Adipose tissue (tissue), 3 donors: ENCODE data around the gene ZNHIT1. TPM values are rescaled to one million over a fixed set of nuclear protein-coding genes. Genes with fewer than 3 reads are reported as not detected.

ENCODE experiments used
- H3K27ac ChIP-seq: one replicate; pipeline ENCODE4 v1.5.1; 2013; ENCODE audit warnings: low read depth, low read length
- WGBS, 3 donors: extraction: QIAGEN DNeasy Blood & Tissue Kit; methylation state at CpG; one replicate each; pipeline ENCODE4 v1.1.7; 2013; 5-methylcytosine and 5-hydroxymethylcytosine counted together
- polyA plus RNA-seq, 3 donors: library from polyadenylated mRNA; stranded (reverse); fragments of 200-250 nt; gene quantifications; one replicate each; pipeline ENCODE4 v1.2.3, GENCODE V29; 2013
- donor health status: healthy with polysubstance abuse.
- donor health status: Bipolar disorder and iron deficiency.
- donor health status: healthy.

The ZNHIT1 gene
- 100 to 1,000 TPM in 2 of 3 donors, 10 to 100 TPM in 1; 51.5 to 140 (median 100) TPM for polyA plus RNA-seq

DNA sequence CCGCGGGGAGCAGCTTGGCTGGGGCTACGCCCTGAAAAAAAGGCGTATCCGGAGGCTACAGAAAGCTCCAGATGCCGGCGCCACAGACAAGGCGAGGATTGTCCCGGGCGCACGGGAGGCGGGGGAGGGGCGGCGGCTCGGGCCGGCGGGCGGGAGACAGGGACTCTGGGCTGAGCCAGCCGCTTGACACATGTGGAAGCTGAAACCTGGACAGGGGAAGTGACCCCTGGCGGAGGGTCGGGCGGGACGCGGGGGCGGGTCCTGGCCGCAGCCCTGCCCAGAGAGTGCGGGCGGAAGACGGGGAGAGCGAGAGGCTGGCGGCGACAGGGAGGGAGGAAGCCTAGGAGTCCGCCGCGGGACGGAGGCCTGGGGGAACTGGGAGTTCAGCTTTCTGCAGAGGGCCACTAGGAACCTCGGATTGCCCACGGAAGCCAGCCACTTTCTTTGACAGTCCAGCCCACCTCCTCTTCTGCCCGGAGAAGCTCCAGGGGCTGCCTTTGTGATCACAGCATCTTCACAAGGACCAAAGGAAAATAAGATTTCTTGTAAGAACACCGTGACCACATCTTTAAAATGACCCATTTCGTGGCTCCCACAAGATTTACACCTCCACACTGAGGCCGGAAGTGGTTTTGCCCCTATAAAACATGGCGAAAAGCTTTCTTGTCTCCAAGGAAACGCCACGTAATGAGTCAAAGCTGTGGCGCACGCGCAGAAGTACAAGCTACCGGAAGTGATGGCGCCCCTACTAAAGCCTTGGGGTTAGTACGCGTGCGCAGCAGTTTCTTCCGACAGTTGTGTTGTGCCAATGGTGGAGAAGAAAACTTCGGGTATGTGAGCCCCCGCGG lies at the start of gene ZNHIT1, which contains the start of gene PLOD3:
Gene ZNHIT1, plus strand, starts transcription at position 778 of the 848 bp plus-strand sequence. Its CDS starts 31 bp downstream, at position 809.
Gene PLOD3, minus strand, starts transcription at position 194 of the 848 bp plus-strand sequence. CDS start 307 bp downstream, outside the sequence.
- 0 to 1% (median 1%) methylated on average over 51 to 57 of the region's 57 CpGs for WGBS, 3 donors
- no peak within 1 kb of the TSS for H3K27ac ChIP-seq

DNA sequence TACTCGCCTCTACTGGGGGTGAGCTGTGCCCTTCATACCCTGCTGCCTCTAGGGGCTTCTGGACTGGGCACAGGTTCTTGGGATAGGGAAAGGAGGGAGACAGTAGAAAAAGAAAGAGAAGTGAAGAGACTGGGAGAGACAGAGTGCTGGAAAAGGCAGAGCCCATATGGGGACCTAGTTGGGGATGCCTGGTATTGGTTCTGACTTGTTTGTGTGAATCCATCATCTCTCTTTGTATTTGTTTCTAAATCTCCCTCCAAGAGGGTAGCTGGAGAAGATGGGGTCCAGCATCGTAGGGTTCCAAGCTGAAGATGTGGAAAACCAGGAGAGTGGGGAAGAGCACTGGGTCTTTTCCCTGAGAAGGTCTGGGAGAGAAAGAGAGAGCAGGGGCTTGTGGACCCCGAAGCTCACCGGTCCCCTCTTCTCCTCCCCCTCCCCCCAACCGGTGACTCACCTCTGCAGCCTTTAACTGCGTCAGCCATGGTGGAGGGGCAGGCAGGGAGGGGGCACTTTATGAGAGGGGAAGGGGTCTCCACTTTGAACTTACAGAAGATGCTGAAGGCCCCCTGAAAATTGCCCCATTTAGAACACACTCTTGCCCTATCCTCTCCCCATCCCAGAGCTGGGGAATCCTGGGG lies 49.4 kb upstream of the ZNHIT1 start:
- WGBS, 3 donors, result 3% methylated on average over 3 to 6 of the region's 6 CpGs
- H3K27ac ChIP-seq, result no peak overlapping the region

DNA sequence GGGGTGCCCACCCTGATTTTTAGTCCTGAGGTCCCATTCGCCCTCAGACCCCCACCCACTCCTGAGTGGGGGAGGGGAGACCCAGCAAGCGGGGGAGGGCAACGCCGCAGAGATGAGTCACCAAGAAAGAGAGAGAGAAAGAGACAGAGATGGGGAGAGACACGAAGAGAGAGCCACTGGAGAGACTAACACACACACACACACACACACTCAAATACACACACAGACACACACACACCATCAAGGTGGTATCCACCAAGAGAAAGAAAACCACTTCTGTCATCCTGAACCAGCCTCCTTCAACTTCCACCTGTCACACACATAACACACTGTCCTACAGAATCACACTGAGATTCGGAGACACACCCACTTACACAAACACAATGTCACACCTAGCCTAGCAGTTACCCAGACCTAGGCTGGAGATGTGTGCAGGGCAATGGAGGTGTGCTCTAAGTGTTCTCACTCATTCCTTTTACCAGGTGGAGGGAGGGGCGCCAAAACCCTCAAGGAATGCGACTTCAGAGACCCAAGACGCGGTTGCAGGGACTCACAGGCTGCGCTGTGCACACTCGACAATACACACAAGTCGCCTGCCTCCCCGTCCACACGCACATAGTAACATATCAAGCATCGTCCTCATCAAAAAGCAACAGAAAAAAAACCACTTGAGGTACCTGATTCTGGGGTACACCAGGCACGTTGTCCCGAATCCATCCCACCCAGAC lies 48.7 kb upstream of the ZNHIT1 start:
- 2 to 5% (median 3%) methylated on average over 18 of the region's 18 CpGs for WGBS, 3 donors
- no peak overlapping the region for H3K27ac ChIP-seq

DNA sequence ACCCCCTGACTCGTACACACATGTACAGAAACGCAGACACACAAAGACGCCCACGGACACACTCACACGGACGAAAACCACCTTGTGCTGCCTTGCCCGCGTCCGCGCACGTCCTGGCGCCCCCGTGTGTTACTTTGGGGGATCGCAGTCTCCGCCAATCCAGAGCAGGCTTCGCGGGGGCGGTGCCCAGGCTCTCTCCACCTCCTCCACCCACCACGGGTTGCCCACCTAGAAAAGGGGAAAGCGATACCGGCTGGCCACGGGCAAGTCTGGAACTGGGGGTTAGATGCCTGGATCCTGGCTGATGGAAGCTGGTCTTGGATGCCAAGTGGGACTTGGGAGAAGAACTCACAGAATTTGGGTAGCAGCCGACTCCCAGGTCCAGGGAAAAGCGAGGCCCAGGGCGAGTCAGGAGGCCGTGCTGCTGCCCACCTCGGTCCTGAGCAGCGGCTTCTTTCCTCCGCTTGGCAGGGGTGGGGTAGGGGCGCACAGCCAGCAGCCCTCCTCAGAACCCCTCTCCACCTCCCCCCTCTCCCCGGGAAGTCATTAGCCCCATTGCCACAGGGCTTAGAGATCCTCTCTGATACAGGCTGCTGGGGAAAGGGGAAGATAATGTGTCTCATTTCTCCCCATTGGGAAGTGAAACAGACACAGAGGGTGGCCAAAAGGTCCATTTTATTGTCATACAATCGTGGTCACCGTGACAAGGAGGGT lies 48.0 kb upstream of the ZNHIT1 start:
- whole genome bisulfite sequencing, 3 donors, result 1 to 3% (median 2%) methylated on average over 32 to 33 of the region's 33 CpGs

DNA sequence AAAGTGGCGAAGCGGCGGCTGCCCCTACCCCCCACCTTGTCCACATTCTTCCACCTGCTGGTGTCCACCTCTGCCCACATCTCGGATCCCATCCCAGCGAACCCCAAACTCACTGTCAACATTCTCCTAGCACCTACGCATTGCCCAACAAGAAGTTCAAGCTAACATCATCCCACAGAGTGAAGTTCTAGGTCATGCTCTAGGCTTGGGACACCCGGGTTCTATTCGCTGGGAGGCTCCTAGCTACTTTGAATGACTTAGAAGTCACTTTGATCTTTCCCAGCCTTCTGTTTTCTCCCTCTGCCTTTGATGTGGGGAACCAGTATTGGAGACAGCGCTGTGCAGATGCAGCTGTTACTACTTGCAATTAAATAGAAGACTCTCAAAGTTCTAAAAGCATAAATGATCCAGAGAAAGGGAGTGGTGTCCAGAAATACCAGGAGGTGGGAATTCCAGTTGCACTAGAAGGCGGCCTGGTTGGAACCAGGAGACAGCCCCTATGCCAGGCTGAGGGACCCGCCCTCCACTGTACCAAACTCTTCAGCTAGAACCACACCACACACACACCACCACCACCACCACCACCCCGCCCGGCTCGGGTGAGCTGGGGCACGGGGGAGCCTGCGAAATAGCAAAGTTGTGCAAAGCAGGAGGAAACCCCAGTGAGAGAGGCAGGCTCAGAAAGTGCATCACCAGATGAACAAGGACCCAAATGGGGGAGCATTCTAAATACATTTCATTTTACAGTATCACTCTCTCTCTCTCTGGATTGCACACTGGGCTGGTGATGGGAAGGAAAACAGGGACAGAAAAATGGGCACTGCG lies 47.1 kb upstream of the ZNHIT1 start:
- 3 to 7% (median 6%) methylated on average over 17 of the region's 17 CpGs for WGBS, 3 donors
- no peak overlapping the region for H3K27ac ChIP-seq

More for the DNA sequence above, 48.0 kb upstream of the ZNHIT1 start:
- no peak overlapping the region for H3K27ac ChIP-seq

DNA sequence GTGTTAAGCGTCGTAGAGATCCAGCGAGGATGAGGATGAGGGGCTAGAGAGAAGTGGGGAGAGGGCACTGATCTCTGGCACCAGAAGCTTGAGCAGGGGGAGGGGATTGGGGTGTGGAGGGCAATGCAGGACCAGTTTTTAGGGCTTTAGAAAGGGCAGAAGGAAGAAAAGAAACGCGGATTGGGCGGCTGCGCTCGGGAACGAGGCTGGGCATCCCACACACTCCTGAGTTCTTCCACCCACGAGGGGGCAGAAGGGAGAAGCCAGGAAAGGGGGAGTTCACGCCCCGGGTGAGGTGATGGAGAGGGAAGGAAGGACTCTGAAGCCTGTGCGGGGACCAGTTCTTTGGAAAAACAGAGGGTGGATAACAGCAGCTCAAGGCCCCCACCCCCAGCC lies 46.5 kb upstream of the ZNHIT1 start:
- no peak overlapping the region for H3K27ac ChIP-seq
- 2 to 3% (median 3%) methylated on average over 12 to 13 of the region's 13 CpGs for WGBS, 3 donors

DNA sequence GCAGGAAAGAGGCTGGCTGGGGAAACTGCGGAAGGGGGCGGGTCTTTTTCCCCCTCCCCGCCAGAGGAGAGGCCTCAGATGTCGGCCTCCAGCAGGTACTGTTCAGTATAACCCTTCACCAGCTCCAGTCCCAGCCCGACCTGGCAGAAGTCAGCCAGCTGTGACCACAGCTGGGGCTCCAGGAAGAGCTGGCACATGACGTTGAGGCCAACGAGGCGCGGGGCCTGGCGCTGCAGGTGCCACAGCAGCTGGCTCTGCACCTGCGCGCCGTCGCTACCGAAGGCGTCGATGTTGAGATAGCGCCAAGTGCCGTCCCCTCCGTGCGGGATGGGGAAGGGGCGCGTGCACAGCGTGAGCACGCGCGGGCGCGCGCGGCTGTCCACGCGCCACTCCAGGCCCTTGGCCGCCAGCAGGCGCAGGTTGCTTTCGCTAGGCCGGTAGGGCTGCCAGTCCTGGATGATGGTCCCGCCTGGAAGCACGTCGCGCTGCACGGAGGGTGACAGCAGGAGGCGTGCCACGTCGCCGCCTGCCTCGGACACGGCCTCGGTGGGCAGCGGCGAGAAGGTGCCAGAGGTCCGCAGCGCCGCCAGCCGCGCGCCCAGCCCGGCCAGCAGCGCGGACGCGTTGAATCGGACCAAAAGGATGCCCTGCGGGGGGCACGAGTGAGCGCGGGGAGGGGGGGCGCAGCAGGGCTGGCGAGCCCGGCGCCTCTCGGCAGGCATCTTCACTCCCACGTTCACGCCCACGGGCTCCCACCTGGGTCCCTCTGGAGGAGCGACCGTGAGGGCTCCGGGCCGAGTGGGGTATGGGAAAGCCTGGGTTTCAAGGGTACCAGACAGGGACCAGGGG lies 45.7 kb upstream of the ZNHIT1 start:
- WGBS, 3 donors, result 2% methylated on average over 65 to 79 of the region's 79 CpGs
- H3K27ac ChIP-seq, result no peak overlapping the region

DNA sequence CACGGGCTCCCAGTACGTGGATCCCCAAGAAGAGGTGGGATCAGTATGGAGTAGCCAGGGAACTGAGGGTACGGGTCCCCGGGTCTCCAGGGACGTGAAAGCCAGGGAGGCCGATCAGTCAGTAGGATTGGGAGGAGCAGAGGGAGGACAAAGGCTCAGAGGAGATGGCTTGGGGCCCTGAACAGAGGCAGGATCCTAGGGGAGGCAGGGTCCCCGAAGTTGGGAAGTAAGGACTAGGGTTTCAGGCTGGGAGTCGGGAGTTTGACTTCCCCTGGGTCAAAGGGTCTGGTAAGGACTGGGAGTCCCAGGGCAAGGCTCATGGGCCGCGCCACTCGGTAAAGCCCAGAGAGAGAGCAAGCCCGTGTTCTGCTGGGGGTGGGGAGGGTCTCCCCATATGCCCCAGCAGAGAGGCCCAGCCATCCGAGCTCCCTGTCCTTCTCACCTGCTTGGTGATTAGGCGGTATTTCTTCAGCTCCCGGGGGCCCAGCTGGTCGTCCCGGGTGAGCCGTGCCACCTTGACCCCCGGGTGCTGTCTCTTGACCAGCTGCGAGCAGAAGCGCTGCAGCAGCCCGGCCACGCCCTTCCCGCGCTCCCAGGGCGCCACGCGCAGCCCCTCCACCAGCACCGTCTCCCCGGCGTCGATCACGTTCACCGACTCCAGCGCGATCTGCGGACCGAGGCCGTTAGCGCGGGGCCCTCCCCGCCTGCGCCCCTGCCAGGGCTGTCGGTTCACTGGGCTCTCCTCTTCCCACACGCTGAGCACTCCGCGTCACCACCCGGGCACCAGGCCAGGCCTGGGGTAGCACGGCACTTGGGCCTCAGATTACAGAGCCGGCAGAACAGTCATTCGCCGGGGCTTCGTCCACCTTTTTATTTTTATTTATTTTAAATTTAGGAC lies 44.9 kb upstream of the ZNHIT1 start:
- H3K27ac ChIP-seq, result no peak overlapping the region
- 2% methylated on average over 43 to 53 of the region's 53 CpGs for WGBS, 3 donors

DNA sequence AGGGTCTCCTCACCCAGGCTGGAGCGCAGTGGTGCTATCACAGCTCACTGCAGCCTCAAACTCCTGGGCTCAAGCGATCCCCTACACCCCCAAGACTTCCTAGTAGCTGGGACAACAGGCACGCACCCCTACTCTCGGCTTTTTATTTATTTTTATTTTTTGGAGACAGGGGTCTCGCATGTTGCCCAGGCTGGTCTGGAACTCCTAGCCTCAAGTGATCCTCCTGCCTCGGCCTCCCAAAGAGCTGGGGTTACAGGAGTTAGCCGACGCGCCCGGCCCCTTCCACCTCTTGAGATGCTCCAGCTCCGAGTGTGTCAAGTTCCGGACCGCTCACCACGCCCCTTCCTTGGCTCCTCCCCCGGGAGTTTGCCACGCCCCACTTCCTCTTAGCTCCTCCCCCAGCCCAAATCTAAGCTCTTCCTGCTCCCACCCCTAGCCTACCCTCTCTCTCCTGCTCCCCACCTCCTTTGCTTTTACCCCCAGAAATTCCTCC lies 44.2 kb upstream of the ZNHIT1 start:
- WGBS, 3 donors, result 3 to 9% (median 5%) methylated on average over 16 of the region's 16 CpGs
- H3K27ac ChIP-seq, result no peak overlapping the region

DNA sequence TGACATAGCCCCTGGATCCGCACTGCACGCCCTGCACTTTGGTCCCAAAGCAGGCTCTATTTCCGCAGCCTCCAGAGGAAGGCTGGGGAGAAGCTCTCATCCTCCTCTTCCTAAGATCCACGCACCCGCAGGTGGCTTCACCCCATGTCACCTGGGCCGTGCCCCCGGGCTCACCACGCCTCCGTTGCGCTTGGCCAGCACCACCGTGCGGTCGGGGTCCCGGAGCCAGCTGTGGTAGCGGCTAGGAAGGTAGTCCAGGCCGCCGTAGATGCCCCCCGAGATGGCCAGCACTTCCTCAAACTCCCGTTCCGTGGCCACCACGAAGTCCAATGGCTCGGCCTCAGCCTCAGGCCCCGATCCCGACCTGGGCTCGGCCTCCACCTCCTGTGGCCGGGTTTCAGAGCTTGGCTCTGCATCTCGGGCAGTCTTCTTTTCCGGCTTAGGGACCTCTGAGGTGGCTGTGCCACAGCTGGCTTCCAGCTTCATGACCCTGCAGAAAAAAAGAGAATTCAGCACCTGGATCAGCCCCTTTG lies 43.6 kb upstream of the ZNHIT1 start:
- 4 to 8% (median 6%) methylated on average over 28 of the region's 28 CpGs for WGBS, 3 donors
- no peak overlapping the region for H3K27ac ChIP-seq

DNA sequence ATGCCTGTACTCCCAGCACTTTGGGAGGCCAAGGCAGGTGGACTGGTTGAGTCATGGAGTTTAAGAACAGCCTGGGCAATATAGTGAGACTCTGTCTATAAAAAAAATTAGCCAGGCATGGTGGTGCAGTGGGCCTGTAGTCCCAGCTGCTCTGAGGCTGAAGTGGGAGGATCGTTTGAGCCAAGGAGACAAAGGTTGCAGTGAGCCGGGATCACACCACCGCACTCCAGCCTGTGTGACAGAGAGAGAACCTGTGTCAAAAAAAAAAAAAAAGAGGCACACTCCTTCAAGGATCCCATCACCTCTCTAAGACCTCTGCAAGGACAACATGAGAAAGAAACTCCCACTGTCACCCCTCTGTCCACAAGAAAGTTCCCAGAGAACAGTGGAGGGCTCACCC lies 42.3 kb upstream of the ZNHIT1 start:
- 33 to 41% (median 34%) methylated on average over 3 of the region's 3 CpGs for WGBS, 3 donors
- no peak overlapping the region for H3K27ac ChIP-seq

DNA sequence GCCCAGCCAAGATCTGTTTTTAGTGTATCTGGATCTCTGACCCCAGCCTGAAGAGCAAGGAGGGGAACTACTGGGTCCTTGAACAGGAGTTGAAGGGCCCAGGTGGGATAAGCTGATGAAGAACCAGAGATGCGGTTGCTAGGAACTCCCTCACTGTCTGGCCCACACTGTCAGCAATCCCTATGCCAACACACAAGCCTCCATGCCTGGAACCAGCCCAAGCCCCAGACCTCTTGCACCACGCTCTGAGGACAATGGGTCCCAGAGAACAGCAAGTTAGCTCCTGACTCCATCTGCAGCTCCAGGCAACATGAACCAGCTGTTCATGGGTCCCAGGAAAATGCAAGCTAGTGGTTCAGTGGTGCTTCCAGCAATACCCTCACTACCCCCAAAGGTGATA lies 40.3 kb upstream of the ZNHIT1 start:
- H3K27ac ChIP-seq, result no peak overlapping the region
- 66 to 75% (median 73%) methylated on average over 2 of the region's 2 CpGs for WGBS, 3 donors

DNA sequence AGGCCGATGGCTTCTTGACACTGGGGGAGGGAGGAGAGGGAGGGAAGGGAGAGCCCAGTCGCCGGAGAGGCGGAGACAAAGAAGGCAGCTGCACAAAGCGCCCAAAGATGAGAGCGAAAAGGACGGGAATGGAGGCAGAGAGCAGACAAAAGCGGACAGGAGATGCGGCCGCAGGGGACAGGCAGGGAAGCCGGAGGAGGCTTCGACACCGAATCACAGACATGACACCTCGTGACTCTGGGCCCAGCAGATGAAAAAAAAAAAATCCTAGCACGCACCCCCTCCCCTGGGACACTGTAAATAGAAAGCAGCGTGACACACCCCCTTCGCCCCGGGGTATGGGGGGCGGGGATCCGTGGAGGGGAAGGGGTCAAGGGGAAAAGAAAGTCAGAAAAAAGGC lies 38.8 kb upstream of the ZNHIT1 start:
- WGBS, 3 donors, result 2% methylated on average over 19 to 20 of the region's 20 CpGs

DNA sequence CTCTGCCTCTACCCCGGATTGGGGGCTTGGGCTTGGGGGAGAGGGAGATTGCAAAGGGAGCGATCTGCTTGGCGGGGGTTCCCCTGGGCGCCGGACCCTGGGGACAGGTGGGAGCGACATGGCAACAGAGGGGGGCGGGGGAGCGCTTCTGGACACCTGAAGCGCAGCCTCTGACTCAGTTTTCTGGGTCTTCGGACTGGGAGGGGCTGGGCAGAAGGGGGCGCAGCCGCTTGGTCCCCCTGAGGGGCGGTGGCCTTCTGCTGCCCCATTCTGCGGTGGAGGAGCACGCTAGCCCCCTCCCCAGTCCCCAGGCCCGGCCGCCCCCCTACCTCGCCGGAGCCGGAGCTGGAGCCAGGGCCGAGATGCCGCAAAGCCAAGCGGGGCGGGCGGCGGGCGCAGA lies 38.3 kb upstream of the ZNHIT1 start:
- H3K27ac ChIP-seq, result no peak overlapping the region
- 2 to 5% (median 2%) methylated on average over 23 to 27 of the region's 27 CpGs for WGBS, 3 donors

More for the DNA sequence above, 38.8 kb upstream of the ZNHIT1 start:
- no peak overlapping the region for H3K27ac ChIP-seq

DNA sequence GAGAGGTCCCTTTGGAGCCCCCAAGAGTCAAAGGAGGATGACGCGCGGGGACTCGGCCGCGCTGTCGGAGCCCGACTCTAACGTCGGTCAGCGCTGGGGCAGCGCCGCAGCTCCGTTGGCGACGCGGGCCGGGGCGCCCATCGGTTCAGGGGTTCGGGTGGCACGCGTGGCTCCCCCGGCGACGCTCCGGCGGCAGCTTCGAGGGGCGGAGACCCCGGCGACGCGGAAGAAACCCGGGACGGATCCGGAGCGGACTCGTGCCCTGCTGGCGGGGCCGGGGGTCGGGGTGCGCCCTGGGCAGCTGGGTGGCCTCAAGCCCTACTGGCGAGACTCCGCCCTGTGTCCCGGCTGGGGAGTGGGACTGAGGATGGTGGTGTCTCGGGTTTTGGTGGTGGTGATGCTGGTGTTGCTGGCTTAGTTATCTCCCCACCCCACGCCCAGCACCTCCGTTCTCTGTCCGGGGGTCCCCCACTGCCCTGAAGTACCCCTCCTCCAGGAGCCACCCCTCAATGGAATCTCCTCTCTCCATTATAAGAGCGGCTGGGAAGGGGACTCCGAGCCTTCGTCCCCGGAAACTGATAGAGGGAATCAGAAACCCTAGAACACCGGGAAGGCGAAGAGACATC lies 37.7 kb upstream of the ZNHIT1 start, which contains the start of gene NAT16:
Gene NAT16, minus strand, starts transcription at position 164 of the 626 bp plus-strand sequence. CDS start 5,486 bp downstream, outside the sequence.
- no peak within 1 kb of the TSS for H3K27ac ChIP-seq
- WGBS, 3 donors, result 2 to 5% (median 4%) methylated on average over 43 to 56 of the region's 56 CpGs
